Fibroblast of lung (primary cell): ENCODE data around the gene BASP1.

Source experiments
- CTCF ChIP-seq, 2 donors: IDR thresholded peaks in 1 of 2; conservative IDR thresholded peaks in 1 of 2; 1 replicate in 1 of 2; 2 replicates in 1 of 2; pipeline ENCODE4 v1.5.1; 2011 to 2012; ENCODE audit warnings: low read length in 2 of 2, control low read depth in 1 of 2, inconsistent platforms in 1 of 2, low read depth in 1 of 2, mild to moderate bottlenecking in 1 of 2
- EZH2 ChIP-seq: IDR thresholded peaks from 2 replicates; pipeline ENCODE4 v1.5.1; 2012; ENCODE audit warnings: low read length, control low read depth, mild to moderate bottlenecking; ENCODE audit errors: missing control alignments

DNA sequence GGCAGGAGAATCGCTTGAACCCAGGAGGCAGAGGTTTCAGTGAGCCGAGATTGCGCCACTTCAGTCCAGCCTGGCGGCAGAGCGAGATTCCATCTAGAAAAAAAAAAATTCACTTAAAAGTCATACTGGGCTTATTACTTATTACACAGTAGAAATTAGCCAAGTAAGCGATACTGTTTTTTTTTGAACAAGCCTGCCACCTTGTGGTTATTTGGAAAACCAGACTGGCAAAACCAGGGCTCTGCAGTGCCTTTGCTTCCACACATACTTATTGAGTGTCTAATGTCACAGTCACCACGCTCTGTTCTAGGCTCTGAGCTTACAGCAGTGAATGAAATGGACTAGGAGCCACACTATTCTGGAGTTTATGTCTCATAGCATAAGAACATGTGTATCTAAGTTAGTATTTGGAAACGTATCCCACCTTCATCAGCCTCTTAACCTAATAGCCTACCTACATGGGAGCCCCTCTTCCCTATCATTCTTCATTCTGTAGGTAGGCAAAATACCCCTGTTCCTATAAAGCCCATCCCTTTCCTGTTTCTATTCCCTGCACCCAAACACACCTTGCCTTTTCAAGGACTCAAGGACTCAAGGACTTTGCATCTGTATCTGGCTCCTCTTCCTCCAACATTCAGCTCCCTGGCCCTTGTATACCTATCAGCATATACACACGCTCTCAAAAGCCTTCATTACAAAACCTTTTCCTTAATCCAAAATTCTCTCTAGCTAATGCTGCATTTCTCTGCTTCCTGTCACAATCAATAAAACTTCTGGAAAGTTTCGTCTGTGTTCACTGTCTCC is 13.9 kb upstream of the BASP1 start:
- TF ChIP-seq CTCF (conservative IDR thresholded peaks at IDR 0.05 in 1 of 2, IDR thresholded peaks at IDR 0.05 in 1 of 2; ENCODE audit: low read depth in 1 of 2, low read length in 2 of 2) (peak; percentile 58 to 67), EZH2 (no peak)
